GM23248 (cell line): ENCODE results near the gene TBC1D21.

ENCODE experiments used
- EZH2 ChIP-seq: fragments of 200-600 bp; sonication (generic); IDR thresholded peaks from 2 replicates; pipeline ENCODE4 v1.6.1; 2018; ENCODE audit warnings: antibody characterized with exemption, mild to moderate bottlenecking; ENCODE audit not compliant: insufficient read depth, poor library complexity, severe bottlenecking
- EZH2phosphoT487 ChIP-seq: fragments of 200-600 bp; sonication (generic); IDR thresholded peaks from 2 replicates; pipeline ENCODE4 v1.6.1; 2018; ENCODE audit warnings: antibody characterized with exemption, moderate library complexity, mild to moderate bottlenecking, low read depth; ENCODE audit not compliant: insufficient read depth

GRCh38 chr15:73930790-73931281 is 57.5 kb downstream of the TBC1D21 start:
- TF ChIP-seq EZH2 = no peak
- no peak for TF ChIP-seq EZH2phosphoT487
